ENCODE data around the gene CDH13. TPM values are rescaled to one million over a fixed set of nuclear protein-coding genes. Genes with fewer than 3 reads are reported as not detected.

The CDH13 gene
- total and polyA plus RNA-seq, 7 donors = 6.1 to 30.7 (median 22.8) TPM

DNA sequence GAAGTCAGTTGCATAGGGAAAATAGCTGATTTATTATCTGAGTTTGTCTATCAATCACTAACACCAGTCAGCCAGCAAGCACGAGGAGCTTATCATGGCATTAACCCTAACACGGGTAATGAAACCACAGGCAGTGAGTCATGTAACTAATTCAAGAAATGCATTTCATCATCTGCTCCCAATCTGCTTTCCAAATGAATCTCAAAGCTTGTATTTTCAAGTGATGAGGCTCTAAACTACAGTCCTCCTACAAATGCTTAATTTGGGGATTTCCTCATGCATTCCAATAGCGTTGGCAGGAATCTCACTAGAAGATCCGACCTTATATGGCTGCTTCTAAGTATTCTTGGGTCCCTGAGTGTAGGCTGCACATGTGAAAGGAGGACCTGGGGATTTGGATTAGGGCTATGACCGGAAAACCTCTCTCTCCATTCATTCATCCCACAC, 1062.6 kb downstream of the CDH13 start:
- TF ChIP-seq, protein P1, sequence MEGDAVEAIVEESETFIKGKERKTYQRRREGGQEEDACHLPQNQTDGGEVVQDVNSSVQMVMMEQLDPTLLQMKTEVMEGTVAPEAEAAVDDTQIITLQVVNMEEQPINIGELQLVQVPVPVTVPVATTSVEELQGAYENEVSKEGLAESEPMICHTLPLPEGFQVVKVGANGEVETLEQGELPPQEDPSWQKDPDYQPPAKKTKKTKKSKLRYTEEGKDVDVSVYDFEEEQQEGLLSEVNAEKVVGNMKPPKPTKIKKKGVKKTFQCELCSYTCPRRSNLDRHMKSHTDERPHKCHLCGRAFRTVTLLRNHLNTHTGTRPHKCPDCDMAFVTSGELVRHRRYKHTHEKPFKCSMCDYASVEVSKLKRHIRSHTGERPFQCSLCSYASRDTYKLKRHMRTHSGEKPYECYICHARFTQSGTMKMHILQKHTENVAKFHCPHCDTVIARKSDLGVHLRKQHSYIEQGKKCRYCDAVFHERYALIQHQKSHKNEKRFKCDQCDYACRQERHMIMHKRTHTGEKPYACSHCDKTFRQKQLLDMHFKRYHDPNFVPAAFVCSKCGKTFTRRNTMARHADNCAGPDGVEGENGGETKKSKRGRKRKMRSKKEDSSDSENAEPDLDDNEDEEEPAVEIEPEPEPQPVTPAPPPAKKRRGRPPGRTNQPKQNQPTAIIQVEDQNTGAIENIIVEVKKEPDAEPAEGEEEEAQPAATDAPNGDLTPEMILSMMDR (IDR thresholded peaks at IDR 0.05) = no peak
- peak; percentile 90 to 98 (median 95) for ATAC-seq
- H3K36me3 ChIP-seq (ENCODE audit: insufficient read depth in 1 of 2, low read depth in 1 of 2) = no peaks in the 10 kb centered on the region
- intact Hi-C loops (cut with DNase I) = loop anchor here in 1 of 2 donors (10.0 kb wide), 1 partner anchor 115 kb away; the partner anchor contains the start of gene HSBP1
- H3K4me1 ChIP-seq = peaks cover 30% of the 10 kb centered on the region
- no peak overlapping the region for H3K4me3 ChIP-seq
- H3K27ac ChIP-seq = peak overlapping the region; percentile 63
- DNase-seq = no peak
- WGBS, 3 donors = 26 to 32% (median 29%) methylated on average over 5 of the region's 5 CpGs
- no peaks in the 10 kb centered on the region for H3K27me3 ChIP-seq (ENCODE audit: insufficient read depth in 3 of 3, low read length in 2 of 3)
- H3K9me3 ChIP-seq = no peaks in the 10 kb centered on the region

DNA sequence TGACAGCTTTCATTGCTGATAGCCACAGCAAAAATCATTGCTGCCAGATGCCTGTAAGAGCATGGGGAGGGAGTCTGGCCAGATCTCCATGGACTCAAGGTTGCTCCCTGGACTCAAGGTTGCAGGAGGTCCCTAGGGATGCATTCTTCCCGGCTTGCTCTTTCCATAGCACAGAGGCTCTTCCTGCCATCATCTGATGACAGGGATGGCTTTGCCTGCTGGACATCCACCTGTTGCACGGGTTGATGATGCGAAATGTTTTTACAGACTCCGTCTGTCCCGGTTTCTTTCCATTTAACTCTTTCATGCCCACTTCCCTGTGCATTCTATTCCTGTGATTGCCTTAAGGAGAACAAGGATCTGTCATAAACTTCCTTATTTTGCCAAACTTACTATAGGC, 1065.5 kb downstream of the CDH13 start:
- Histone ChIP-seq H3K4me1 (peaks cover 26% of the 10 kb centered on the region), H3K4me3 (no peak overlapping the region), H3K9me3 (no peaks in the 10 kb centered on the region), H3K27me3 (ENCODE audit: insufficient read depth in 3 of 3, low read length in 2 of 3) (no peaks in the 10 kb centered on the region), H3K36me3 (ENCODE audit: insufficient read depth in 1 of 2, low read depth in 1 of 2) (no peaks in the 10 kb centered on the region), H3K27ac (no peak overlapping the region)
- TF ChIP-seq, protein P1 (IDR thresholded peaks at IDR 0.05) = no peak
- ATAC-seq (no peak), DNase-seq (no peak)
- intact Hi-C loops (cut with DNase I) = no loop called here
- WGBS, 3 donors = 23 to 33% (median 28%) methylated on average over 5 of the region's 5 CpGs

DNA sequence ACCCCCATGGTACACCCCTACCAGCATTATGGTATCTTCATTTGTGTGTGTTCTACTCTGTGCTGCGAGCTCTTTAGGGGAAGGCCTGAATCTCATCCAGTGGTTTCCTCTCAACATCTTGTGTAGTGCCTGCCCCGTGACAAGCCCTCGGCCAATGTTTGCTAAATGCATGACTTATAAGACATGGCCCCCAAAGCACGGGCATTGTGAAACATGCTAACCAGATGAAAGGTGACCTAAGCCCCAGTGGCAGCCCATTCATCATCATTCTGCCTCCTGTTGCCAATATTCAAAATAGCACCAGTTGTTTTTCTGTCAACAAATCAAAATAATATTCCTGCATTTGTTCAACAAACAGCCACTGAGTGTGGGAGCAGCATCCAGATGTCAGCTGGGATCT, 1072.2 kb downstream of the CDH13 start:
- DNase-seq = no peak
- intact Hi-C loops (cut with DNase I) = no loop called here
- TF ChIP-seq, protein P1 (IDR thresholded peaks at IDR 0.05) = no peak

DNA sequence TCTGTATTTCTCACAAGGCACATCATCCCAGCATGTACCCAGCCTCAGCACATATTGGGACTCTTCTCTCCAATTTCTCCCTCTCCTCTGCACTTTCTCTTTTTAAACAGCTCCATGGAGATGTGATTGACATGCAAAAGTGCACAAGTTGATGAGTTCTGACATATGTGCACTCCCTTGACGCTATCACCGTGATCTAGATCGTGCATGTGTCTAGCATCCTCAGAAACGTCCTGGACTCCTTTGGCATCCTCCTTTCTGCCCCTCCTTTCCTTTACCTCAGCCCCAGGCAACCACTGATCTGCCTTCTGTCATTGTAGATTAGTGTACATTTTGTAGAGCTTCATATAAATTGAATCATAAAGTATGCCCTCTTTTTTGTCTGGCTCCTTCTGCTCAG, 1073.0 kb downstream of the CDH13 start:
- Histone ChIP-seq H3K4me1 (no peaks in the 10 kb centered on the region), H3K9me3 (no peaks in the 10 kb centered on the region), H3K4me3 (no peak overlapping the region), H3K27me3 (ENCODE audit: insufficient read depth in 3 of 3, low read length in 2 of 3) (no peaks in the 10 kb centered on the region), H3K27ac (no peak overlapping the region), H3K36me3 (ENCODE audit: insufficient read depth in 1 of 2, low read depth in 1 of 2) (no peaks in the 10 kb centered on the region)
- TF ChIP-seq, protein P1 (IDR thresholded peaks at IDR 0.05) = no peak
- ATAC-seq (no peak), DNase-seq (no peak)
- intact Hi-C loops (cut with DNase I) = no loop called here
- 70 to 78% (median 77%) methylated on average over 4 of the region's 4 CpGs for WGBS, 3 donors

More for the DNA sequence above, 1072.2 kb downstream of the CDH13 start:
- H3K27me3 ChIP-seq (ENCODE audit: insufficient read depth in 3 of 3, low read length in 2 of 3) = no peaks in the 10 kb centered on the region
- WGBS, 3 donors = 52 to 68% (median 58%) methylated on average over 4 of the region's 4 CpGs
- no peak overlapping the region for H3K27ac ChIP-seq
- H3K4me3 ChIP-seq = no peak overlapping the region
- H3K9me3 ChIP-seq = no peaks in the 10 kb centered on the region
- no peaks in the 10 kb centered on the region for H3K36me3 ChIP-seq (ENCODE audit: insufficient read depth in 1 of 2, low read depth in 1 of 2)
- peak; percentile 44 to 86 (median 78) for ATAC-seq
- H3K4me1 ChIP-seq = no peaks in the 10 kb centered on the region

DNA sequence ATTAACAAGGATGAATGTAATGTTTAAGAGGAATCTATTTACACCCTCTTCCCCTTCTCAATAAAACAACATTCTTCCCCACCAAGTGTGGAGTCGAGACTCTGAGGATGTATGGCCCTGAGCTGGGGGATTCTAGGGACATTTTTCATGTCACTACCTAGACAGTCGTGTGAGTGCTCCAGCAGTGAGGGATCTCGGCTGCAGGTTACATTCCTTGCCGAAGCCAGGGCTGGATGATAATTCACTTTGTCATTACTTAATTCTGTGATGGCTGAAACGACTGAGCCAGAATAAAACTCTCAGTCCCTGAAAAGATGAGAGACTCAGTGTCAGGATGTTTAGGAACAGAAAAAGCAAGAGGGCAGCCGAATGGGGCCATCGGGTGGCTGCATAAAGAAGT, 1074.1 kb downstream of the CDH13 start:
- no peak for ATAC-seq
- H3K4me3 ChIP-seq = no peak overlapping the region
- TF ChIP-seq, protein P1 (IDR thresholded peaks at IDR 0.05) = no peak
- no peak overlapping the region for H3K27ac ChIP-seq
- no peaks in the 10 kb centered on the region for H3K27me3 ChIP-seq (ENCODE audit: insufficient read depth in 3 of 3, low read length in 2 of 3)
- no peaks in the 10 kb centered on the region for H3K4me1 ChIP-seq
- WGBS, 3 donors = 64 to 73% (median 69%) methylated on average over 7 of the region's 7 CpGs
- no peak for DNase-seq
- no peaks in the 10 kb centered on the region for H3K36me3 ChIP-seq (ENCODE audit: insufficient read depth in 1 of 2, low read depth in 1 of 2)
- intact Hi-C loops (cut with DNase I) = no loop called here
- H3K9me3 ChIP-seq = no peaks in the 10 kb centered on the region

All from psoas muscle (tissue), 8 donors.